ENCODE results near the gene MYLIP. TPM values are rescaled to one million over a fixed set of nuclear protein-coding genes. Genes with fewer than 3 reads are reported as not detected.
A peak's percentile ranks its signal among the peaks of the same experiment; 100 is the strongest.

Gene MYLIP
- polyA plus RNA-seq, 4 donors: 45.2 to 50.8 (median 48.9) TPM

GRCh38 chr6:16106991-16107787, 21.7 kb upstream of the MYLIP start:
- no peak for DNase-seq (ENCODE audit: low read depth in 4 of 4, low spot score in 2 of 4)

DNA sequence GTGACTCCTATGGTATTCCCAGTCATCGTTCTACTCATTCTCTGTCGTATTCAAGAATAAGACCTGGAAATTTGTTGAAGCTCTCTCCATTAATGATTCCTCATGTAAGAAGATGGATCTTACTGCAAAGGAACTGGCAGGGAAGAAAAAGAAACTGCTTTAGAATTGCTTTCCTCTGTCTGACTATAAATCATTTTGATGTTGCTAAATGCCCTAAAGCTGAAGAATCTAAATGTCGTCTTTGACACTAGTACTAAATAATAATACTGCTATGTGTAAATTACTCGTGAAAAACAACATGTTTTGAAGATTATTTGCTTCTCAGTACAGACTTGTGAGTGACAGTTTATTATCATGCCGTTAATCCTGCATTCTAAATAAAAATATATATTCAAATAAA, 20.5 kb upstream of the MYLIP start:
- no peak for DNase-seq (ENCODE audit: low read depth in 4 of 4, low spot score in 2 of 4)

DNA sequence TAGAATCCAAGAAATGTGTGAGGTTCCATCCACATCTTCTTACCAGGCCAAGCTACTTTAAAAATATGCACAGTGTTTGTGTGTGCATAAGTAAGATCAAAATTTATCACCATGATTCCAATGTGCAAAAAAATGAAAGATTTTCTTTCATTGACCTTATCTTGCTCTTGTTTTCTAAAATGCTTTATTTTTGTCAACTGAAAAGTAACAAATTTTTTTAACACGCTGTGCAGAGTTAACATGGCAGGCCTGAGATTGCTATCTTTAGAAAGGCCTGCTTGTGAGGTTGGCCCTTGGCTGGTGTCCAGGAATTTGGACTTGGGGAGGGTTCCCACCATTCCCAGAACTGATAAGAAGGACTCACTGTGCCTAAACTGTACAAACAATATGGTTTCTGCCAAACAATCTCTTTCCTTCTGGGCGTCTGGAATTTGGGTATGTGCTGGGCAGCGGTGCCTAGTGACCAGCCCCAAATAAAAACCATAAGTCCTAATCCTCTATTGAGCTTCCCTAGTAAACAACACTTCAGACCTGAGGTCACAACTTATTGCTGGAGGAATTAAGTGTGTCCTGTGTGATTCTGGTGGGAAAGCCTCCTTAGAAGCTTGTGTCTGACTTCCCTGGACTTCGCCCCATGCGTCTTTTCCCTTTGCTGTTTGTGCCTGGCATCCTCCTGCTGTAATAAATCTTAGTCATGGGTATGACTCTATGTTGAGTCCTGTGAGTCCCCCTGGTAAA, 19.8 kb upstream of the MYLIP start:
- DNase-seq (ENCODE audit: low read depth in 4 of 4, low spot score in 2 of 4): no peak

DNA sequence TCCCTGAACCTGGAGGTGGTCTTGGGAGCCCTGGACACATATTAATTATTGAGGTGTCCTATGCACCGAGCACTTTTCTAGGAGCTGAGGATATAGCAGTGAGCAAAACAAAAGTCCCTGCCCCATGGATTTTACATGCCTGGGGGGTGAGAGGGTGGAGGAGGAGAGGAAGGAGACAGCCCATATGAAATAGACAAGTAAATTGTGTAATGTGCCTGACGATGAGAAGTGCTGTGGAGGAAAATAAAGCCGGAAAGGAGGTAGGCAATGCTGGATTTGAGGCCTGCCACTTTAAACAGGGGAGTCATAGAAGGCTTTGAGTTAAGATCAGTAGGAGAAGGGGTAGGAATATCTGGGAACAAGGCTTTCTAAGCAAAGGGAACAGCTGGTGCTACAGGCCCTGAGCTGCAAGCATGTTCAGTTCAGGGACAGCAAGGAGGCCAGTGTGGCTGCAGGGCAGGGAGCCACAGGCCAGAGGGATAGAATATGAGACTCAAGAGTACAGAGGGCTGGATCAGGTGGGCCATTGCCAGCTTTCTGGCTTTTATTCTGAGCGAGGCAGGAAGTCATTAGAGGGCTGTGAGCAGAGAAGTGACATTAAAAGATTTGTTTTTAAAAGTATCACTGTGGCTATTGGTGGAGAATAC, 19.1 kb upstream of the MYLIP start:
- DNase-seq (ENCODE audit: low read depth in 4 of 4, low spot score in 2 of 4): no peak

GRCh38 chr6:16118825-16119224, 10.1 kb upstream of the MYLIP start:
- no peak for DNase-seq (ENCODE audit: low read depth in 4 of 4, low spot score in 2 of 4)

GRCh38 chr6:16121339-16121738, 7.5 kb upstream of the MYLIP start:
- no peak for DNase-seq (ENCODE audit: low read depth in 4 of 4, low spot score in 2 of 4)

DNA sequence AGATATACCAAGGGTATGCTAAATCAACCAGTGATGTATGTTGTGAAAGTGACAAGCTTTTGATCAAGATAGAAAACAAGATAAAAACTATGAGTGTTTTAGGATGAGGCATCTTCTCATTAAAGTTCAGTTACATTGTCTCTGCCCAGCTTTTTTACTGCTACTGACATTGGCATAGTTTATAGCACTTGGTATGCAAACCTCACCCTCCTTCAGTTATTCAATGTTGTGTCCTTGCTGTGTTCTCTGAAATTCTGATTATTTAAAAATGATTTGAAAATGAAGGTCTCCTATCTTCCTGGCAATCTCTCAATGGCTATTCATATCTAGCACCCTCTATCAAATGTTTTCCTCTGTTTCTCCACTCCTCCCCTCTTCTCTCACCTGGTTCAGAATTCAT, 6.7 kb upstream of the MYLIP start:
- no peak for DNase-seq (ENCODE audit: low read depth in 4 of 4, low spot score in 2 of 4)

DNA sequence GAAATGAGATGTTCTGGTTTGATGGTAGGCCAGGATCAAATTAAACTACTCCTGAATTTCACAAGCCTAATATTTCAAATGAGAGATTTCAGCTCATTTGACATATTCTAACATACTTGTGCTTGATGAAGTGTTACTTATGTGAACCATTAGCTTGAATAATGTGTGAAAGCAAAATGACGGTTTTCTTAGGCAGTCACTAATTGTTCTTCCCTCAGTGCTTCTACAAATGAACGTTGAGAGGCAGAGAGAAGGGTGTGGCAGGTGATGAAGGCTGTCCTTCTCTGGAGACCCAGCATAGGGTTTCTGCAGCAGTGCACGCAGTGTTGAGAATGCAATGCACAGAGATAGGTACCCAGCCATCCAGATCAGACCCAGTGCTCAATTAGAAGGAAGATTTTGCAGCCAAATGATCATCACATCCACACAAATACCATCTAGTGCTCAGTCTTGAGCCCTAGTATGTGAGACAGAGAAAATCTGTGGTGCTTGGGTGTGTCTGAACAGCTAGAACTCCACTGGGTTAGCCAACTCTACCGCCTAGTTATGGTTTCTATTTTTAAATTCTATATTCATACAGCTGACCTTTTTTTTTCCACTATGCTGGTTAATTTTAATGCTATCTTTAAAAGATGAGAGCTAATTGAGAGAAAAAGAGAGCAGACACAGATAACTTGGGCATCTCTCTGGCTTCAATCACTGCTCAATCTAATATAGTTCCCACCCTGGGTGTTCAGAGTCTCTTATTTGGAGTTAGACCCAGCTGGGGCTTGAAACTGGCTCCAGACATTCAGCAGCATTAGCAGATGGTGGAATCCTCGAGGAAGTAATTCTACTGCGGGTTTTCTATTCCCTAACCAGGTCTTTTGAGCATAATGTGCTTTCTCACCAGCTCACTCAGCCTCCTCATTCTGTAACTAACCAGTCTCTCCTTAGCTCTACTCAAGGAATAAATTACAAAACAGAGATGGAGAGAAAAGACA, 4.4 kb upstream of the MYLIP start:
- DNase-seq (ENCODE audit: low read depth in 4 of 4, low spot score in 2 of 4): no peak

- DNase-seq (ENCODE audit: low read depth in 4 of 4, low spot score in 2 of 4): no peak
Measured at GRCh38 chr6:16126056-16126455, 2.8 kb upstream of the MYLIP start.

- DNase-seq (ENCODE audit: low read depth in 4 of 4, low spot score in 2 of 4): no peak
Measured at GRCh38 chr6:16126861-16127260, 2.0 kb upstream of the MYLIP start.

GRCh38 chr6:16127471-16127870, 1.4 kb upstream of the MYLIP start:
- DNase-seq (ENCODE audit: low read depth in 4 of 4, low spot score in 2 of 4): no peak

DNA sequence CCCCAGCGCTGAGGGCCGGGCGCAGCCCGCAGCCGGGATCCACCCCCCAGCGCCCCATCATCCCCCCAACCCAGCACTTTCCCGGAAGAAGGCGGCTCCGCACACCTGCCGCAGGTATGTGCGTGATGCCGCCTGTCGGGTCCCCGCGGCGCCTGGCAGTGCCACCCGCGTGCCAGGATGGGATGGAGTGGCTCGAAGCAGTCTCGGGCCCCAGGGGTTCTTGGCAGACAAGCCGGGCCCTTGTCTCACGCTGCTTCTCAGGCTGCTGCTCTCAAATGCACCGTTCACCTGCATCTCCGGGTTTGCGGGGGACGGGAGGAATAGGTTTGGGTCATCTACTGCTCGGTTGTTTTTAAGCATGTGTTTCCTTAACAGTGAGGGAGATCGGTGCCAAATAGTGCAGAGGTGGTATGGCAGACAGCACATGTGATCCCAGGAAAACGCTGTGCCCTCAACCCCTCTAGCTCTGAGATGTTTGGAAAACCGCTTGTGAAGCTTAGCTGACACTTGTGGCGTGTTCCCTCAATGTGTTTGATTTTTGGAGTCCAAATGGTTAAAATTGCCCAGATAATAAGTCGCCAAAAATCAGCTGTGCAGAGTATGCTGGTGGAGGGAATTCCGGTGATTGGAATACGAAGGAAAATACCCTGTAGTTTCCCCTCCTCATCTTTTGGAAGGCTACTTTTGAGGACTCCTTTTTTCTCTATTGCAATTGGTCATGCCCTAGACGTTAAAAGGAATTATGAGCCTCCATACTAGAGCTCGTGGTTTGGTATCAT, 926 bp downstream of the MYLIP start:
- DNase-seq (ENCODE audit: low read depth in 4 of 4, low spot score in 2 of 4): no peak

DNA sequence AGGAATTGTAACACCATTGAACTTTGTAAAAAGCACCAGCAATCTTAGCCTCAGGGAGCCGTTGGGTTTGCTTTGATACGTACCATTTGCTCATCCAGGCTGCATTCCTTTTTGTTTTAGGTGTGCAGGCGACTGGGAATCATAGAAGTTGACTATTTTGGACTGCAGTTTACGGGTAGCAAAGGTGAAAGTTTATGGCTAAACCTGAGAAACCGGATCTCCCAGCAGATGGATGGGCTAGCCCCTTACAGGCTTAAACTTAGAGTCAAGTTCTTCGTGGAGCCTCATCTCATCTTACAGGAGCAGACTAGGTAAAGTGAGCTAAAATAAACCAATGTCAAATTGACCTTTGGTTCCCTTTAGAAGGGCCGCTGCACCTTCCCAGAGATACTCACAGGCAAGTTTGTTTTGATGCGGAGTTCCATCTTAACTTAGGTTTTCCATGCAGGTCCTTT, 1.6 kb downstream of the MYLIP start:
- peak; percentile 37 to 79 (median 53) for DNase-seq (ENCODE audit: low read depth in 4 of 4, low spot score in 2 of 4)

GRCh38 chr6:16130932-16131387, 2.1 kb downstream of the MYLIP start:
- DNase-seq (ENCODE audit: low read depth in 4 of 4, low spot score in 2 of 4): peak; percentile 65 to 79 (median 78)

DNA sequence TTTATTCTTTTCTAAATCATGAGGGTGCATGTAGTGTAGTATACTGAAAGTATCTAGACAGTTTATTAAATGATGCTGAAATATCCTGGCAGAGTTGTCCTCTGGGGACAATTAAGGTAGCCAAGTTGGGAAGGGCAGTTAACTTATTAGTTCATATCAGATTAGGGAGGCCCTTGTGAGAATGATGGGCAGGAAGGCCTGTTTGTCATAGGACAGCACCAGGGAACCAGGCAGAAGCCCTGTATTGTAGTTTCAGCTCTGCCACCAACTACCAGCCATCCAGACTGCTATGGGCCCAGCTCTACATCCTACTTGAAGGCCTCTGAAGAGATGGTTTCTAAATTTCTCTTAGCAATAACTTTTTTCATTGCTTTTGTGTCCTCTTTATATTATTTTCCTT, 4.0 kb downstream of the MYLIP start:
- DNase-seq (ENCODE audit: low read depth in 4 of 4, low spot score in 2 of 4): no peak

GRCh38 chr6:16134430-16134829, 5.5 kb downstream of the MYLIP start:
- DNase-seq (ENCODE audit: low read depth in 4 of 4, low spot score in 2 of 4): no peak

- DNase-seq (ENCODE audit: low read depth in 4 of 4, low spot score in 2 of 4): no peak
Measured at GRCh38 chr6:16135066-16135465, 6.2 kb downstream of the MYLIP start.

DNA sequence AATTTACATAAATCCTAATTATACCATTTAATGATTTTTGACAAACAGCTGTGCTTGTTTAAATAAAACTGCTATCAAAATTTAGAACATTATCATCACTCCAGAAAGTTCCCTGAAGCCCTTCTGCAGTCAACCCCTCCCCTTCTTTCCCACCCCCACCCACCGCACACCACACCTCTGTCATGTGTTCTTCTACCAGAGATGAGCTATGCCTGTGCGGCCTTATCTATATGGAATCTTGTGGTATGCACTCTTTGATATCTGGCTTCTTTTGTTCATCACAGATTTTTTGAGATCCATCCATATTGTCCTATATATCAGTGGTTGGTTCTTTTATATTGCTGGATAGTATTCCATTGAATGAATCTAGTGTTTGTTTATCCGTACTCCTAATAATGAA, 7.2 kb downstream of the MYLIP start:
- no peak for DNase-seq (ENCODE audit: low read depth in 4 of 4, low spot score in 2 of 4)

DNA sequence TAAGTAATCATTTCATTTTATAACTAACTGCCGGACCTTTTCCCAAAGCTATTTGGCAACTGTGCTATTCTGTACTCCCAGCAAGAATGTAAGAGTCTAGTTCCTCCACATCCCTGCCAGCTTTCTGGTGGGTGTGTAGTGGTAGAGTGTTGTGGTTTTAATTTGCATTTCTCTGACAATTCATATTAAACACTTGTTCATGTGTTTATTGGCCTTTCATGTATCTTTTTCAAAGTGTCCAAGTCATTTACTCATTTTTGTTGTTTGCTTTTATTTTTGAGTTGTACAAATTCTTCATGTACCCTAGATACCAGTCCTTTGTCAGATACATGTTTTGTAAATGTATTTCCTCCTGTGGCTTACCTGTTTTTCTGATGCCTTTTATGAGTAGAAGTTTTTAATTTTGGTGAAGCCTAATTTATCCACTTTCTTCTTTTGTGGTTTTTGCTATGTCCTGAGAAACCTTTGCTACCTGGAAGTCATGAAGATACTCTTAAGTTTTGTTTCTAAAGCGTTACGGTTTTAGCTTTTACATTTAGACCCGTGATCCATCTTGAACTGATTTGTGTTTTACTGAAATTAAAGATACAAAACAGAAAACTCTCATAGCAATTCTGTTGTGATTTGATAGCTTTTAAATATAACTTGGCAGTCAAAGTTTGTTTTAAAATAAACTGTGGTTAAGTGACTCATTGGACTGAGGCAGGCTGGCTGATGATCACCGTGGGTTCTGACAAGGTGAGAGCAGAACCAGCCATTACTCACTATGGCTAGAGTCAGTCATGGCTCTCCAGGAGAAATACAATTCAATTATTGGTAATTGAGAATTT, 8.0 kb downstream of the MYLIP start:
- no peak for DNase-seq (ENCODE audit: low read depth in 4 of 4, low spot score in 2 of 4)

Measured in left renal cortex interstitium (tissue), 4 donors.